OCI-LY7 (cell line): ENCODE results near the gene RHOD.

ENCODE experiments used
- CTCF ChIP-seq: fragments of 200-600 bp; sonication (generic); conservative IDR thresholded peaks from 2 replicates; pipeline ENCODE4 v1.5.1; 2014; ENCODE audit warnings: mild to moderate bottlenecking, antibody characterized with exemption, low read length, moderate library complexity, mixed read lengths
- EZH2phosphoT487 ChIP-seq: fragments of 200-600 bp; sonication (generic); IDR thresholded peaks from 2 replicates; pipeline ENCODE4 v1.6.1; 2018; ENCODE audit warnings: low read depth, borderline replicate concordance, mild to moderate bottlenecking, mixed run types, antibody characterized with exemption, low read length, moderate library complexity, mixed read lengths

GRCh38 chr11:67057205-67057672, 592 bp downstream of the RHOD start:
- TF ChIP-seq CTCF, result no peak
- no peak for TF ChIP-seq EZH2phosphoT487
